ENCODE data around the gene ESR1. TPM values are rescaled to one million over a fixed set of nuclear protein-coding genes. Genes with fewer than 3 reads are reported as not detected.

ESR1 gene
- total RNA-seq, 1 experiment from 2014 or later: not detected

DNA sequence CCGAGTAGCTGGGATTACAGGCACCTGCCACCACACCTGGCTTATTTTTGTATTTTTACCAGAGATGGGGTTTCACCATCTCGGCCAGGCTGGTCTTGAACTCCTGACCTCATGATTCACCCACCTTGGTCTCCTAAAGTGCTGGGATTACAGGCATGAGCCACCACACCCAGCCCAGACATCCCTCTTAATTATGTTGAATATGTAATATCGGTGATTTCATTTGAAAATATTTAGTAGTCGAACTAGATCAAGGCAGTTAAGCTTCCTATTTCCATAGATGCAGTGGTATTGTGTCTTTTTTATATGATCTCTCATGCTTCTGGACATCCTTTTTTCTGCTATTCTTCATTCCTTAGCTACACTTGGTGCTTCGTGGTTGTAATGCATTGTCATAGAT is 29.7 kb downstream of the ESR1 start:
- DNase-seq: no peak
- no peak for TF ChIP-seq CTCF (conservative IDR thresholded peaks at IDR 0.05)
- Histone ChIP-seq H3K9ac (ENCODE audit: extremely low read depth, insufficient read length, low read length) (no peak overlapping the region), H4K8ac (replicated peaks; ENCODE audit: insufficient read length, low read depth, low read length) (no peak overlapping the region), H3K27me3 (ENCODE audit: insufficient read depth, low read length) (no peaks in the 10 kb centered on the region), H2BK120ac (ENCODE audit: low read depth, low read length, poor library complexity, severe bottlenecking) (no peak overlapping the region), H3T11ph (ENCODE audit: low read length) (no peak overlapping the region), H3K4ac (ENCODE audit: low read depth, low read length) (no peak overlapping the region), H2BK5ac (ENCODE audit: insufficient read length, low read length) (no peak overlapping the region), H3K18ac (ENCODE audit: insufficient read length, low read depth, low read length) (no peak overlapping the region), H2AFZ (ENCODE audit: low read length) (no peak overlapping the region), H2AK5ac (ENCODE audit: insufficient read length, low read length) (no peak overlapping the region), H4K5ac (ENCODE audit: insufficient read length, low read depth, low read length) (no peak overlapping the region), H4K91ac (ENCODE audit: insufficient read length, low read depth, low read length) (no peak overlapping the region), H3K79me2 (ENCODE audit: insufficient read depth, low read length) (no peaks in the 10 kb centered on the region), H2BK12ac (ENCODE audit: insufficient read length, low read depth, low read length) (no peak overlapping the region), H3K23ac (ENCODE audit: insufficient read length, low read depth, low read length) (no peak overlapping the region), H3K14ac (ENCODE audit: insufficient read depth, low read length) (no peak overlapping the region), H2BK15ac (ENCODE audit: low read depth, low read length) (no peak overlapping the region), H3K4me2 (ENCODE audit: insufficient read depth, insufficient read length, low read length) (no peak overlapping the region), H3K4me1 (ENCODE audit: insufficient read depth, low read length) (no peaks in the 10 kb centered on the region), H3K27ac (ENCODE audit: insufficient read length, low read depth, low read length) (no peak overlapping the region), H4K20me1 (ENCODE audit: control insufficient read depth, insufficient read depth, insufficient read length) (no peaks in the 10 kb centered on the region), H2BK20ac (ENCODE audit: low read depth, low read length, poor library complexity, severe bottlenecking) (no peak overlapping the region), H3K9me3 (ENCODE audit: control insufficient read depth, low read depth, low read length) (no peaks in the 10 kb centered on the region), H3K56ac (ENCODE audit: insufficient read length, low read depth, low read length) (no peak overlapping the region), H3K23me2 (ENCODE audit: insufficient read length, low read depth, low read length, poor library complexity, severe bottlenecking) (no peaks in the 10 kb centered on the region), H3K79me1 (ENCODE audit: insufficient read depth, low read depth, low read length, poor library complexity, severe bottlenecking) (no peaks in the 10 kb centered on the region)
- Mint-ChIP-seq H3K36me3 (ENCODE audit: insufficient read depth in 1 of 3, low read depth in 3 of 3) (no peaks in the 10 kb centered on the region), H3K4me3 (no peak overlapping the region), H3K4me1 (no peaks in the 10 kb centered on the region), H3K27me3 (ENCODE audit: low read depth) (peaks cover 3% of the 10 kb centered on the region), H3K9me3 (no peaks in the 10 kb centered on the region), H3K27ac (no peak overlapping the region)
- WGBS (ENCODE audit: extremely low coverage, insufficient read length, low lambda C conversion rate): no CpG with 5 or more reads among the region's 5 CpGs
